ENCODE measurements around the gene EFCAB12.

DNA sequence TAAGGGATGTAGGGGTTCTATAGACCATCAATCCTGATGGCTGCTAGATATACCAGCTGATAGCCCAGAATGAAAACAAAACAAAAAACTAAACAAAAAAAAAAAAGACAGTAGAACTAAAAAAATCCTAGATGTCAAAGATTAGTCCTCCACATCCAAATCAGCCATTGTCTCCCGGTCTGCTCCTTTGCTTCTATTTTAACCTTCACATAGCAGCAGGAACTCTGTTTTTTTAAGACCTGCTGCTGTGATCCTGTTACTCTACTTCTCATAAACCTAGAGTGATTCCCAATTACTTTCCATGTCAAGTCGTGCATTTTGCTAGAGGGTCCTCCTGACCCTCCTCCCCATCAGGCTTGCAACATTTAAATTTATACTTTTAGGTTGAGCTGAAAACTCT lies 14.1 kb upstream of the EFCAB12 start:
- TF ChIP-seq, protein P1, sequence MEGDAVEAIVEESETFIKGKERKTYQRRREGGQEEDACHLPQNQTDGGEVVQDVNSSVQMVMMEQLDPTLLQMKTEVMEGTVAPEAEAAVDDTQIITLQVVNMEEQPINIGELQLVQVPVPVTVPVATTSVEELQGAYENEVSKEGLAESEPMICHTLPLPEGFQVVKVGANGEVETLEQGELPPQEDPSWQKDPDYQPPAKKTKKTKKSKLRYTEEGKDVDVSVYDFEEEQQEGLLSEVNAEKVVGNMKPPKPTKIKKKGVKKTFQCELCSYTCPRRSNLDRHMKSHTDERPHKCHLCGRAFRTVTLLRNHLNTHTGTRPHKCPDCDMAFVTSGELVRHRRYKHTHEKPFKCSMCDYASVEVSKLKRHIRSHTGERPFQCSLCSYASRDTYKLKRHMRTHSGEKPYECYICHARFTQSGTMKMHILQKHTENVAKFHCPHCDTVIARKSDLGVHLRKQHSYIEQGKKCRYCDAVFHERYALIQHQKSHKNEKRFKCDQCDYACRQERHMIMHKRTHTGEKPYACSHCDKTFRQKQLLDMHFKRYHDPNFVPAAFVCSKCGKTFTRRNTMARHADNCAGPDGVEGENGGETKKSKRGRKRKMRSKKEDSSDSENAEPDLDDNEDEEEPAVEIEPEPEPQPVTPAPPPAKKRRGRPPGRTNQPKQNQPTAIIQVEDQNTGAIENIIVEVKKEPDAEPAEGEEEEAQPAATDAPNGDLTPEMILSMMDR (IDR thresholded peaks at IDR 0.05), result no peak
- TF ChIP-seq POLR2A (IDR thresholded peaks at IDR 0.05) (no peak), POLR2AphosphoS5 (IDR thresholded peaks at IDR 0.05) (no peak)
